Hindlimb muscle (tissue), 1 donor: ENCODE results near the gene PDS5A. TPM values are rescaled to one million over a fixed set of nuclear protein-coding genes. Genes with fewer than 3 reads are reported as not detected.
"Not testable (repeated sequence)": the region's sequence is repeated elsewhere in the genome, so short reads cannot be mapped to it uniquely, and the experiment has no call there.

Source experiments
- DNase-seq: peaks from one replicate; pipeline ENCODE4 v3.0.0-alpha.2; 2013
- polyA plus RNA-seq: library from polyadenylated mRNA; unstranded; fragments of 120-200 nt; gene quantifications from one replicate; pipeline ENCODE4 v1.2.1, GENCODE V29; 2013; ENCODE audit not compliant: insufficient read length

PDS5A gene
- polyA plus RNA-seq, 1 donor, result 32.4 TPM

- no peak for DNase-seq
These were observed 155.8 kb downstream of the PDS5A start for GRCh38 chr4:39821951-39822350.

- no peak for DNase-seq
These were observed 157.5 kb downstream of the PDS5A start for GRCh38 chr4:39820186-39820585.

GRCh38 chr4:39818646-39819045, 159.1 kb downstream of the PDS5A start:
- DNase-seq, result no peak

GRCh38 chr4:39814403-39815185, 163.1 kb downstream of the PDS5A start:
- no peak for DNase-seq

- DNase-seq, result not testable (repeated sequence)
These were observed 163.9 kb downstream of the PDS5A start for GRCh38 chr4:39813761-39814160.

- not testable (repeated sequence) for DNase-seq
These were observed 164.7 kb downstream of the PDS5A start for GRCh38 chr4:39813033-39813432.

- DNase-seq, result no peak
These were observed 165.2 kb downstream of the PDS5A start for GRCh38 chr4:39812500-39812899.

- DNase-seq, result no peak
These were observed 169.4 kb downstream of the PDS5A start for GRCh38 chr4:39808231-39808749.

GRCh38 chr4:39802005-39802404, 175.7 kb downstream of the PDS5A start:
- DNase-seq, result no peak

- DNase-seq, result not testable (repeated sequence)
These were observed 184.7 kb downstream of the PDS5A start for GRCh38 chr4:39792976-39793375.

- DNase-seq, result no peak
These were observed 185.2 kb downstream of the PDS5A start for GRCh38 chr4:39792529-39792928.

GRCh38 chr4:39792128-39792527, 185.6 kb downstream of the PDS5A start:
- no peak for DNase-seq

GRCh38 chr4:39786838-39787237, 190.9 kb downstream of the PDS5A start:
- no peak for DNase-seq

GRCh38 chr4:39785083-39785482, 192.6 kb downstream of the PDS5A start:
- no peak for DNase-seq

- not testable (repeated sequence) for DNase-seq
These were observed 195.7 kb downstream of the PDS5A start for GRCh38 chr4:39781988-39782387.

Other genes with a start within 250 kb of the PDS5A start
- gene N4BP2, start 78.9 kb upstream of the PDS5A start, polyA plus RNA-seq, result 10.3 TPM
- gene RHOH, start 219.1 kb upstream of the PDS5A start, polyA plus RNA-seq, result 0.13 TPM